GM23248 (cell line): ENCODE data around the gene MTURN.

ENCODE experiments used
- EZH2 ChIP-seq: fragments of 200-600 bp; sonication (generic); IDR thresholded peaks from 2 replicates; pipeline ENCODE4 v1.6.1; 2018; ENCODE audit warnings: antibody characterized with exemption, mild to moderate bottlenecking; ENCODE audit not compliant: insufficient read depth, poor library complexity, severe bottlenecking
- EZH2phosphoT487 ChIP-seq: fragments of 200-600 bp; sonication (generic); IDR thresholded peaks from 2 replicates; pipeline ENCODE4 v1.6.1; 2018; ENCODE audit warnings: antibody characterized with exemption, moderate library complexity, mild to moderate bottlenecking, low read depth; ENCODE audit not compliant: insufficient read depth

DNA sequence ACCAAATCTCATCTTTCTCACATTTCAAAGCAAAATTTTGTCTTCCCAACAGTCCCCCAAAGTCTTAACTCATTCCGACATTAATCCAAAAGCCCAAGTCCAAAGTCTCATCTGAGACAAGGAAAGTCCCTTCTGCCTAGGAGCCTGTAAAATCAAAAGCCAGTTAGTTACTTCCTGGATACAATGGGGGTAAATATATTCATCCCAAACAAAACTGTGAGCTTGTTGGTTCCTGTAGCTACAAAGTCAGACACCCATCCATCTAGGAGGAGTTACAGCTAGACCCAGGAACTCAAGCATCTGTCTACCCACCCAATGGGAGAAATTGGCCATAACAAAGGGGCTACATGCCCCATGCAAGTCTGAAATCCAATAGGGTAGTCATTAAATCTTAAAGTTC is 51.9 kb downstream of the MTURN start:
- TF ChIP-seq EZH2: no peak
- TF ChIP-seq EZH2phosphoT487: no peak
